ENCODE results near the gene RASAL3.

The RASAL3 gene

GRCh38 chr19:15436012-15436825 lies 28.1 kb downstream of the RASAL3 start:
- no peak for DNase-seq (ENCODE audit: low read depth in 3 of 3)

- no peak for DNase-seq (ENCODE audit: low read depth in 3 of 3)
Measured at GRCh38 chr19:15433519-15434069, 30.8 kb downstream of the RASAL3 start.

GRCh38 chr19:15432629-15433518 lies 31.5 kb downstream of the RASAL3 start:
- DNase-seq (ENCODE audit: low read depth in 3 of 3), result peak; percentile 85 to 94 (median 86)

- DNase-seq (ENCODE audit: low read depth in 3 of 3), result no peak
Measured at GRCh38 chr19:15432018-15432494, 32.3 kb downstream of the RASAL3 start.

GRCh38 chr19:15431396-15432017 lies 32.8 kb downstream of the RASAL3 start:
- DNase-seq (ENCODE audit: low read depth in 3 of 3), result no peak

GRCh38 chr19:15430526-15431120 lies 33.7 kb downstream of the RASAL3 start:
- no peak for DNase-seq (ENCODE audit: low read depth in 3 of 3)

- DNase-seq (ENCODE audit: low read depth in 3 of 3), result no peak
Measured at GRCh38 chr19:15429825-15430467, 34.4 kb downstream of the RASAL3 start.

GRCh38 chr19:15428956-15429824 lies 35.2 kb downstream of the RASAL3 start:
- DNase-seq (ENCODE audit: low read depth in 3 of 3), result no peak

- DNase-seq (ENCODE audit: low read depth in 3 of 3), result no peak
Measured at GRCh38 chr19:15427991-15428471, 36.3 kb downstream of the RASAL3 start.

GRCh38 chr19:15427350-15427700 lies 37.0 kb downstream of the RASAL3 start:
- no peak for DNase-seq (ENCODE audit: low read depth in 3 of 3)

GRCh38 chr19:15426485-15427349 lies 37.6 kb downstream of the RASAL3 start:
- DNase-seq (ENCODE audit: low read depth in 3 of 3), result no peak

GRCh38 chr19:15425321-15425950 lies 38.9 kb downstream of the RASAL3 start:
- no peak for DNase-seq (ENCODE audit: low read depth in 3 of 3)

- DNase-seq (ENCODE audit: low read depth in 3 of 3), result no peak
Measured at GRCh38 chr19:15424692-15425272, 39.6 kb downstream of the RASAL3 start.

GRCh38 chr19:15424121-15424520 lies 40.2 kb downstream of the RASAL3 start:
- DNase-seq (ENCODE audit: low read depth in 3 of 3), result no peak

- DNase-seq (ENCODE audit: low read depth in 3 of 3), result no peak
Measured at GRCh38 chr19:15423130-15423529, 41.2 kb downstream of the RASAL3 start.

- DNase-seq (ENCODE audit: low read depth in 3 of 3), result no peak
Measured at GRCh38 chr19:15422296-15423075, 41.9 kb downstream of the RASAL3 start.

GRCh38 chr19:15421721-15422260 lies 42.6 kb downstream of the RASAL3 start:
- DNase-seq (ENCODE audit: low read depth in 3 of 3), result no peak
